GM12891 (cell line): ENCODE data around the gene CD209.

ENCODE experiments used
- PAX5 ChIP-seq: IDR thresholded peaks from 2 replicates; pipeline ENCODE4 v1.6.1; 2011; ENCODE audit warnings: low read length, moderate library complexity, mild to moderate bottlenecking; ENCODE audit not compliant: insufficient read depth, severe bottlenecking
- TAF1 ChIP-seq: IDR thresholded peaks from 2 replicates; pipeline ENCODE4 v1.6.1; 2011; ENCODE audit warnings: low read depth, low read length, control low read depth

GRCh38 chr19:7792281-7792680 is 44.9 kb upstream of the CD209 start:
- TF ChIP-seq PAX5: no peak
- no peak for TF ChIP-seq TAF1
